Activated naive CD4-positive, alpha-beta T cell treated with anti-CD3 and anti-CD28 coated beads, Interleukin-2, amount 50 U/mL, for 16 hours (primary cell): ENCODE results near the gene TLCD3B.
A peak's percentile ranks its signal among the peaks of the same experiment; 100 is the strongest.
"Not testable (repeated sequence)": the region's sequence is repeated elsewhere in the genome, so short reads cannot be mapped to it uniquely, and the experiment has no call there.

ENCODE experiments used
- DNase-seq: peaks from one replicate; pipeline ENCODE4 v3.0.0-alpha.2; 2020

TLCD3B gene

DNA sequence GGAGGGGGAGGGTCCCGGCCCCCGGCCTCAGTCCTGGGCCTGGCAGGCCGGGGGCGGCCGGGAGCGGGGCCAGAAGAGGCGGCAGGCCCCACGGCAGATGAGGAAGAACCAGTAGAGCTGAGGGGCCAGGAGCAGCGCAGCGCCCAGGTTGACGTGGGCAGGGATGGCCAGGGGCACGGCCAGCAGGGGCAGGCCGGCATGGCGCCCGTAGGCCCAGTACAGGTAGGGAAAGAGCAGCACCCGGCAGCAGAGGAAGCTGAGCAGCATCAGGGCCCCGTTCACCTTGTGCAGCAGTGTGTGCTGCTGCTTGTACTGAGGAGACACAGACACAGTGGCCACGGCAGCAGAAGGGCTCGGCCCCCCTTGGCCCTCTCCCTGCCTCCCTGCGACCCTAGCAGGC is 5.9 kb downstream of the TLCD3B start:
- no peak for DNase-seq

DNA sequence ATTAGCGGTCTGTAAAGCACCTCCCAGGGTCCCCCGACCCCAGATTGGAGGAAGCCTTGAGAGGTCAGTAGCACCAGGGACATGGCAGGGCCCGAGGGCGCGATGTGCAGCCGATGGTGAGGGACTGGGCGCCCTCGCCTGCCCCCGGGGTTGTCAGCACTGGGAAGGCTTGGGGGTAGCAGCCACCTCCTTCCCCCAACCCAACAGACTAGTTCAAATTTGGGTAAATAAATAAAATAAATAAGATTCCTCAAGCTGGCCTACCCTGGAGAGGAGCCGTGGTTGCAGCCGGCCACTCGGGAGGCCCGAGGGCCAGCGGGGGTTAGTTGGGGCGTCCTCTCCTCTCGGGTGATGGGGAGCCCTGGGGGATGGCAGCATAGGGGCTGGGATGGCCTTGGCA is 6.6 kb downstream of the TLCD3B start:
- no peak for DNase-seq

DNA sequence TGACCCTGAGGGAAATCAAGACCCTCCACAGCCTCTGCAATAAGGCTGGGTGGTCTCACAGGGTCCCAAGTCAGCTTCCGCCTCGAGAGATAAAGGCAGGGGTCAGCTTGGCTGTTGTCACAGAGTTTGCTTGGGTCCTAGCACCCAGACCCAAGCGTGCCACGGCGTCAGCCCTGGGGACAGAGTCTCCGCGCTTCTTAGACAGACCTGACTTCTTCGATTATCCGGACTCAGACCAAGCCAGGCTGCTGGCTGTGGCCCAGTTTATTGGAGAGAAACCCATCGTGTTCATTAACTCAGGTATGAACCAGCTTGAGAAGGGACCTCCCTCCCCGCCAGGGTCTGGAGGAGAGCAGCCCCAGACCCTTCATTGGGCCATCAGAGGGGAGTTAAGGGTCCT is 7.5 kb downstream of the TLCD3B start:
- DNase-seq, result no peak

DNA sequence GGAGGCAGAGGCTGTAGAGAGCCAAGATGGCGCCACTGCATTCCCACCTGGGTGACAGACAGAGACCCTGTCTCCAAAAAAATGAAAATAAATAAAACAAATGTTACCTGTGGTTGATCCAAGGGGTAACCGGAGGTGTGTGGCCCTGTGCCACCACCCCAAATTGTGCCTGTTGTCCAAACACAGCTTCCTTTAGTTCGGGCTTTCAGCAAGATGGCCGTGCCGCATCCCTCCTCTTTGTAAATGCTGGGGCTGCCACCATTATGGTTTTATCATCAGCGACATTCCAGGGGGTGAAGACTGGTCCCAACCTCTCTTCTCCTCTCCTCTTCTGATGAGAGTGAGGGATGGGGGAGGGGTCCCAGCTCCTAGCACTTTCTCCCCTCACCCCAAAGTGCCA is 8.2 kb downstream of the TLCD3B start, which contains the start of gene C16orf92:
Gene C16orf92 (plus strand): TSS at position 312 of the 400 bp plus-strand sequence. CDS start 143 bp downstream, outside the sequence.
- no peak for DNase-seq

DNA sequence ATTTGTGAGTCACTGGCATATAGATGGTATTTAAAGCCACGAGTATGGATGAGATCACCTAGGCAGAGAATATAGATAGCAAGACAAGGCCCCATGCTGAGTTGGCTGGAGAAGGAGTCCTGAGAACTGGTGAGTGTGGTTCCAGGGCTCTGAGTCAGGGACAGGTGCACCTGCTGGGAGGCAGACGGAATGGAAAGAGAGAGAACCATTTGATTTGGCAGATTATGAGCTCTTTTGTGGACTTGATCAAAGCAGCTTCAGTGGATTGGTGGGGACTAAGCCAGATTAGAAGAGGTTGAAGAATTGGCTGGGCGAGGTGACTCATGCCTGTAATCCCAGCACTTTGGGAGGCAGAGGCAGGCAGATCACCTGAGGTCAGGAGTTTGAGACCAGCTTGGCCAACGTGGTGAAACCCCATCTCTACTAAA is 12.3 kb downstream of the TLCD3B start:
- no peak for DNase-seq

DNA sequence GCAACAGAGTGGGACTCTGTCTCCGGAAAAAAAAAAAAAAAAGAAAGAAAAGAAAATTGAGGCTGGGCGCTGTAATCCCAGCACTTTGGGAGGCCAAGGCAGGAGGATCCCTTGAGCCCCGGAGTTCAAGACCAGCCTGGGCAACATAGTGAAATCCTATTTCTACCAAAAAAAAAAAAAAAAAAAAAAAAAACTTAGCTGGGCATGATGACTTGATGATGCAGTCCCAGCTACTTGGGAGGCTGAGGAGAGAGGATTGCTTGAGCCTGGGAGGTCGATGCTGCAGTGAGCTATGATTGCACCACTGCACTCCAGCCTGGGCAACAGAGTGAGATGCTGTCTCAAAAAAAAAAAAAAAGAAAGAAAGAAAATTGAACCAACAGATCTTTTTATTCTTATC is 13.1 kb downstream of the TLCD3B start:
- not testable (repeated sequence) for DNase-seq

DNA sequence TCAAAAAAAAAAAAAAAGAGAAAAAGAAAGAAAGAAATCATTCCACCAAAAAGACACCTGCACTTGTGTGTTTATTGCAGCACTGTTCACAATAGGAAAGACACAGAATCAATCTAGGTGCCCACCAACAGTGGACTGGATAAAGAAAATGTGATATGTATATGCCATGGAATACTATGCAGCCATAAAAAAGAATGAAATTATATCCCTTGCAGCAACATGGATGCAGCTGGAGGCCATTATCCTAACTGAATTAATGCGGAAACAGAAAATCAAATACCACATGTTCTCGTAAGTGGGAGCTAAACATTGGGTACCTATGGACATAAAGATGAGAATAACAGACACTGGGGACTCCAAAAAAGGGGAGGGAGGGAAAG is 13.8 kb downstream of the TLCD3B start:
- DNase-seq, result no peak

DNA sequence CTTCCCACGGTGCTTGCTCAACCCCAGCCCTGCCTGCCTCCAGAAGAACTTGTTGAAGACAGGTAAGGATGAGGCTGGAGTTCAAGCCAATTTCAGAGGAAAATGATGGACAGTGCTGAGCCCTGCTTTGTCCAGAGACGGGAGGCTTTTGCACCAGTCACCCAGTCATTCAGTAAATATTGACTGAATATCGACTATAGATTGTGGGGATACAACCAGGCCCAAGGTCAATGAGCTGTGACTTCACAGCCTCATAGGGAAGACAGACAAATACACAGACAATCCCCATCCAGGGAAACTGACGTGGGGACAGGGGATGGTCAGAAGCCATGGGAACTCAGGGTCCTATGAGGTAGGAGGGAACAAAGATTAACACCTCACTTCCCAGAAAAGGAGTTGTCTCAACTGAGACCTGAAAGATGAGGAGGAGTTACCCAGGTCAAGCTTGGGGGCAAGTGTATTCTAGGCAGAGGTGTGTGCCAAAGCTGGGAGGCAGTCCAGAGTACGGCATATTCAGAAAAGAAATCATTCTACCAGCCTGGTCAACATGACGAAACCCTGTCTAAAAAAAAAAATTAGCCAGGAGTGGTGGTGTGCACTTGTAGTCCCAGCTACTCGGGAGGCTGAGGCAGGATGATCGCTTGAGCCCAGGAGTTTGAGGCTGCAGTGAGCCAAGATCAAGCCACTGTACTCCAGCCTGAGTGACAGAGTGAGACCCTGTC is 14.4 kb downstream of the TLCD3B start:
- no peak for DNase-seq

DNA sequence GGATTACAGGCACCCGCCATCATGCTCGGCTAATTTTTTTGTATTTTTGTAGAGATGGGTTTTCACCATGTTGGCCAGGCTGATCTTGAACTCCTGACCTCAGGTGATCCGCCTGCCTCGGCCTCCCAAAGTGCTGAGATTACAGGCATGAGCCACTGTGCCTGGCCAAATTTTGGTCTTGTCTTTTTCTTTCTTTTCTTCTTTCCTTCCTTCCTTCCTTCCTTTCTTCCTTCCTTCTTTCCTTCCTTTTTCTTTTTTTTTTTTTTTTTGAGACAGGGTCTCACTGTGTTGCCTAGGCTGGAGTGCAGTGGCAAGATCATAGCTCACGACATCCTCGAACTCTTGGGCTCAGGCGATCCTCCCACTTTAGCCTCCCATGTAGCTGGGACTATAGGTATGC is 15.6 kb downstream of the TLCD3B start:
- DNase-seq, result not testable (repeated sequence)

DNA sequence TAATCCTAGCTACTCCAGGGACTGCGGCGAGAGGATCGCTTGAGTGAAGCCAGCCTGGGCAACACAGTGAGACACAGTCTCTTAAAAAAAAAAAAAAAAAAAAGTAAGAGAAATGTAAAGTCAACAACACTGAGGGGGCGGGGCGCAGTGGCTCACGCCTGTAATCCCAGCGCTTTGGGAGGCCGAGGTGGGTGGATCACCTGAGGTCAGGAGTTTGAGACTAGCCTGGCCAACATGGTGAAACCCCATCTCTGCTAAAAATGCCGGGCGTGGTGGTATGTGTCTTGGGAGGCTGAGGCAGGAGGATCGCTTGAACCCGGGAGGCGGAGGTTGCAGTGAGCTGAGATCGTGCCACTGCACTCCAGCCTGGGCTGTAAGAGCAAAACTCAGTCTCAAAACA is 18.5 kb downstream of the TLCD3B start:
- not testable (repeated sequence) for DNase-seq

DNA sequence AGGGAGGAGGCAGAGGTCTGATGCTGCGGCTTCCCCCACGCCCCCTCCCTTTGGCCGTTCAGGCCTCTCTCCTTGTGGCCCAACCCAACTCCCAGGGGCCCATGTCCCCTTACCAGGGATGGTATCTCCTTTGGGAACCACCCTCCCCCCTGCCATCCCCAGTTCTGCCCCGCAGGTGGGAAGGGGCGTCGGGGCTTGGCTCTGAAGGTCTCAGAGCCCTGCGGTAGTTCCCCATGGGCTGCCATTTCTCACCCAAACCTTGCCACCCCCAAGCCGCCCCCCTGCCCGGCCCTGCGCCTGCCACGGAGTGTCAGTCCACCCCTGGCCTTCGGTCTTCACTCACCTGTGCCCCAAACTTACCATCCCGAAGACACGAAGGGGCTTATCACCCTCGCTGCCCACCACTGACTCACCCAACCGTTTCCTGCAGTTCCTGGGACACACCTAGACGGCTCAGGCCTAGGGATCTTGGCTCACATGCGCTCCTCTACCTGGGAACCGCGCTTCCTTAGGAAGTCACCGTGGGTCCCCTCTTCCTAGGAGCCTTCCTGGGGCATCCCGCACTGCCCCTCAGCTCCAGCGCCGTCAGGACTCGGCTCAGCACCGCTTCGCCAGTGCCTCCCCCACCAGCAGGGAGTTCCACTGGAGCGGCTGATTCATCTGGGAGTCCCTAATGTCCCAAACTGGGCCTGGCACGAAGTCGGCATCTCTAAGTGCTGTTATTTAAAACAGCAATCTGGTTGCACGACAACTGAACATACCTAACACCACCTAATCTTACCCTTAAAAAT is 19.2 kb downstream of the TLCD3B start:
- no peak for DNase-seq

DNA sequence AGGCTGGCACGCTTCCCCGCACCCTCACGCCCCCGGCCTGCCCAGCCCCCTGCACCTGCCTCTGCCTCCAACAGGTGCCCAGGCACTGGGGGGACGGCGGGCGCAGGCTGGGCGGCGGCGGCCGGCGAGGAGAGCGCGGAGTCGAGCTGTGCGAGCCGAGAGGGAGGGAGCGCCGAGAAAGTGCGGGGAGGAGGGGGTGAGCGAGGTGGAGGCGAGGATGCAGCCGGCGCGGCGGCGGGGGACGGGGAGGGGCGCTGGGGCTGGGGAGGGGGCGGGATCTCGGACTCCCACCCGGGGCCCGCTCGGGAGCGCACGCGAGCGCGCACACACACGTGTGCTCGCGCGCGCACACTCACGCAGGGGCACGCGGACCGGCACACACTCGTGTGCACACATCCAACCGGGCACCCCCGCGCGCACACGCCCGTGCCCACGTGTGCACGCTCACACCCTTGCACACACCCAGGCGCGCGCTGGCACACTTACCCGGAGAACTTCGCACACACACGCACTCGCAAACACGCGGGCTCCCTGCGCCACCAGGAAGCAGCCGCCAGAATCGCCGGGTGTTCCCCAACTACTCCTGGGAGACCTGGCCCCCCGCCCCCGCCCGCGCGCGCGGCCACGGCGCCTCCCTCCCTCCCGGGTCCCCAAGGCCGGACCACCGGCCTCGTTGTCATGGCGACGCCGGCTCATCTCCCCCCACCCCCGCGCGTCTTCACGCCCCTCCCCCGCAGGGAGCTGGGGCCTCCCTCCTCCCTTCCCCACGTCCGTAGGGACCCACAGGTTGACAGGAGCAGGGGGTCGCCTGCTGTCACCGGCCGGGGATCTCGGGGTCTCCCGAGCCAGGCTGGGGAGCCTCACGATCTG is 20.0 kb downstream of the TLCD3B start, which contains the start of gene DOC2A:
Gene DOC2A (minus strand): TSS at position 184 of the 870 bp plus-strand sequence. CDS start 805 bp downstream, outside the sequence.
- peak; percentile 58 for DNase-seq

DNA sequence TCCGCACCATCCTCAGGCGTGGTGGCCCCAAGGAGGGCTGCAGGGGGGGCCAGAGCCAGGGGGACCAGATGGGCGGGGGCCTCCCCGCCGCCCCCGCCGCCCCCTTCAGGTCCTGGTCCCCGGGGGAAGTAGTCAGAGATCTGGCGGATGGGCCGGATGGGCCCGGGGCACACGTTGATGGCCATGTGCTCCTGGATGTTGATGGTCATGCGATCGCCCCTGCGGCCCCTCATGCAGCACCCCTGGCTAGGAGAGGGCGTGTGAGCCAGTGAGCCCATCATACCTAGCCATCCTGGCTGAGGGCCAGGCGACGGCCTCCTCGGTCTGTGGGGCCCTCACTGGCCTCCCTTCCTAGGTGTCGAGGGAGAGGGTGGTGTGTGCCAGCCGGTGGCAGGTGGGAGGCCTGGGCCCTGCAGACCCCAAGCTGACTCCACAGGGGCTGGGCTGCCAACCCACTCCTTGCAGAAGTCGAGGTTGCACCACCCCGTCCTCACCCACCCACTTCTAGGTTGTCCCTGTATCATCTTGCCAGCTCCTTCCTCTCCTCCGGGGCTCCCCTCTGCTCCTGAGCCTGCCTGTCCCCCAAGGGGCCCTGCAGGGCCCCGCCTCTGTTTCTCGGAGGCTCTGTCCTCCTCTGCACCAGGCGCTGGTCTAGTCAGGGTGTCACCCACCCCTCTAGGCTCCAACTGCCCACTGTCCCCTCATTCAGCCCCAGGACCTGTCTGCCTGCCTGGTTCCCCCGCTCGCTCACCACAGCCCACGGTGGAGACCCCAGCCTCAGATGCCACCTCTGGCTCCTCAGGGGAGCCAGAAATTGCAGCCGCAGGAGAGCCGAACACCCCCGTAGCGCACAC is 20.9 kb downstream of the TLCD3B start:
- no peak for DNase-seq

DNA sequence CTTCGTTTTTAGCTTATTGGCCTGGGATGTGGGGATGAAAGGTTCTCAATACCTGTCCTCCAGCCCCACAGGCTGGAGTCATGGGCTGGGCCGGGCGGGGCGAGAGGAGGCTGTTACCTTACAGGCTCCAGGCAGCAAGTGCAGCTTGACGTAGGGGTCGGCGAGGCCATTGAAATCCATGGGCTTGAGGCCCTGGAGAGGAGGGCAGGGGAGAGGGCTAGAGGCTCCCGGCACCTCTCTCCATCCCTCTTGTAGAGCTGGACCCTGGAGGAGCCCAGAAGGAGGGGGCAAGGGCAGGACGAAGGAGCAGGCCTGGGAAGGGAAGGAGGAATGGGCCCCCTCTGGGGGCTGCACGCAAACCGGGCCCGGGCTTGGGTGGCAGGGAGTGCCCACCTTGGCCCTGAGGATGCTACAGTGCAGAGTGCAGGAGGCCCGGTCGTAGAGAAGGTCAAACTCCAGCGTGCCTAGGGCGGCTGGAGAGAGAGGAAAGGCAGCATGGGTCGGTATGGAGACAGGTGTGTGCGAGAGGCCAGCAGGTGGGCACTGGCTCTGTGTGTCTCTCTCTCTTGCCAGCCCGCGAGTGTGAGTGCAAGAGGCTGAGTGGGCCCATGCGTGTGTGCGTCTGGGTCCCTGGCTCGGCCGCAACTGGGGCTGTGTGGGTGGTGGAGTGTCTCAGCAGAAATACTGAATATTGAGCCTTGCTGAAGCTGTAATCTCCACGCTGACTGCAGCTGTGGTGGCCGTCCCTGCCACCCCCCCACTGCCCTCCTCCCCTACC is 21.8 kb downstream of the TLCD3B start:
- no peak for DNase-seq

DNA sequence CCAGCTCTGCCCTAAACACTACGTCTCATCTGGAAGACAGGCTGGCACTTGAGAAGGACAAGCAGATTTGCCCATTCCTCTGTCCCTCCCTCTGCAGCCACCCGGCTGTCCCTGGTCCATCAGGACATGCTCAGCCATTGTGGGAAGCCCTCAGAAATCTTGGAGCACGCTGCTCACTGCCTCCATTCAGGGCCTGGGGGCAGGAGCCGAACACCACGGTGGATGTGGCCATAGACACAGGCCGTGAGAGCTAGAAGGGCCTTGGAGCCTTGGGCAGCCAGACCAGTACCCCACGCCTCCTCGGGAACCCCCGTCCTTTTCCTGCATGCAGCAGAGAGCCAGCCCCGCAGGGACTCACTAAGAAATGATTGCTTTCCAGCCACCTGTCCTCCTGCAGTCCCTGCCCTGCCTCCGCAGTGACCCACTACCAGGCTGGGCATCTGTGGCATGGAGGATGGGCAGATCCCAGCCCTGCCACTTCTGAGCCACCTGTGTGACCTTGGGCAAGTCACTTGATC is 23.6 kb downstream of the TLCD3B start:
- no peak for DNase-seq

DNA sequence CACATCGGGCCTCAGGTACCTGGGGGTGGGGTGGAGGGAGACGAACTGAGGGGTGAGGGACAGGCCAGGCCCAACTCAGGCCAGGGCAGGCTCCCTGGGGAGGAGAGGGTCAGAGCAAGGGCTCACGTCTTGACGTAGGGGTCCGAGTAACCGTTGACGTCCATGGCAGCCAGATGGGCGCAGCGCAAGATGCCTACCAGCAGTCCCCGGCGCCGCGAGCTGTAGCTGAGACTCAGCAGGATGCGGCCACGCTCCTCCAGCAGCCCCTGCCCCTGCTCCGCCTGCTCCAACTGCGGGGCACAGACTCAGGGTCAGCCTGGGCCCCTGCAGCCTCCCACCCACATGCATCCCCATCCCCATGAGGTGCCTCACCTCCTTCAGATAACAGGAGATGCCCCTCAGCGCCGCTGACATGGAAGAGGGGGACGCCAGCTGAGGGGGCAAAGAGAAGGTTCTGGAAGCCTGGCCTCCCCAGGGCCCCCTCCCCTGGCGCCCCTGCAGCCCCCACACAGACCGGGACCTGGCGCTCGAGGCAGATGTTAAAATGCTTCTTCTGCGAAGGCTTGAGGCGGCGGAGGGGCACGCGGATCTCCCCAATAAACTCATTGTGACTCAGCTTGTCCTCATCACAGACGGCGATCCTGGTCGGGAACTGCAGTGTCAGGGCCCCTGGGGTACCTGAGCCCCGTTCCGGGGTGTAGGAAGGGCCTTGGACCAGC is 24.3 kb downstream of the TLCD3B start:
- DNase-seq, result no peak

DNA sequence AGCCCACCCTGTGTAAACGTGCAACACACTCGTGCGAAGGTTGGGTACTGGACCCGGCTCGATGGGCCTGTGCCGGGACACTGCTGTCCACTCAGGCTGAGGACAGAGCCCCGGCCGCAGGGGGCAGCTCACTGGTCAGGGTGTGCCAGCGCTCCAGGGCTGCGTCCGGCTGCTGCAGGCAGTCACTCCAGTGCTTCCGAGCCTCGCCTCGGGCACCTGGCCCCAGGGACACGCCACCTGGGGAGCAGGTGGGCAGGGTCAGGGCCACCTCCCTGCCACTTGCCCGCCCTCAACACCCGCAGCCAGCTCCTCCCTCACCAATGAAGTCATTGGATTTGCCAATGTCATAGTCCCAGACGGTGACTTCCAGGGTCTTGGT is 25.0 kb downstream of the TLCD3B start:
- no peak for DNase-seq

DNA sequence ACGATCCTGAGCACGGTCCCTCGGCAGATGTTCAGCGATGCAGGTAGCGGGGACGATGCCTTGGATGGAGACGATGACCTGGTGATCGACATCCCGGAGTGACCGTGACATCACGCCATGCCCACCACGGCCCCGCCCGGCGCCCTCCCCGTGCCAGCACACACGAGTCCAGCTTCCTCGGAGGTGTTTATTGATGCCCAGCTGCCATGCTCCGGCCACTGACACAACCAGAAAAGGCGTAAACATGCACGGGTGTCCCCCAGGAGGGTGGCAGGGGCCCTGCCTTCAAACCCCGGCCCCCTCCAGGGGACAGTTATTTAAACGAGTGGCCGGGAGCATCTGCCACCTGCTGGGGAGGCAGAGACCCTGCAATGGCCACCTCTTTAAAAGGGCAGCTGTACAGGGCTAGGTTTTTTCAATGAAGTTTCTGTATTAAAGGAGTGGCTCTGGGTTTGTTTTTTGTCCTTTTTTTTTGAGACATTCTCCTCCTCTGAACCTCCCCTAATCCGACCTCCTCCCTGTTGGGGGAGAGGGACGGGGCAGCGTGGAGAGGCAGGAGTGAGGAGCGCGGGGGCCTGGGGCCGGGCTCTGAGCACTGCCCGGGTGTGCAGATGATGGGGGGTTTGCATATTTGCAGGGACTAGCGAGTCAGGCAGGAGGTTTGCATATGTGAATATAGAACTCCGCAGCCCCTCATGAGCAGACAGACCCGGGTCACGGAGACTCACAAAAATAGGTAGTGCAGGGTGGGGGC is 25.6 kb downstream of the TLCD3B start:
- DNase-seq, result peak; percentile 45

DNA sequence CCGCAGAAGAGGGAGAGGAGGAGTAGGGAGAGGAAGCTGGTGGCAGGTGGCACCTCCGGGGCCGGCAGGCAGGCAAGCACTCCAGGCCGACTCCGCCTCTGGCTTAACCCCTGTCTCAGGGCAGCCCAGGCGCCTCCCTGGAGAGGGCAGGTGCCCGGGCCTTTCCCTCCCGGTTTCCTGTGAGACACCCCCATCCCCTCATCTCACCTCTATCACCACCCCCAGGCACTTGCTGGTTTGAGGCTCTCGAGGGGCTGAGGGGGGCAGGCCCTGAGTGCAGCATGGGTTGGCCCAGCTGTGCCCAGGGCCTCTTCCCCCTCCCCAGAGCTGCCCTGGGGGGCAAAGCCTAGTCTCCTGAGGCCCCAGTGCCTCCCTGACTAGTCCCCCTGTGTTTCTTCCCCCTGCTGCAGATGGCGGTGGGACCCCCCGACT is 26.2 kb downstream of the TLCD3B start:
- DNase-seq, result no peak

DNA sequence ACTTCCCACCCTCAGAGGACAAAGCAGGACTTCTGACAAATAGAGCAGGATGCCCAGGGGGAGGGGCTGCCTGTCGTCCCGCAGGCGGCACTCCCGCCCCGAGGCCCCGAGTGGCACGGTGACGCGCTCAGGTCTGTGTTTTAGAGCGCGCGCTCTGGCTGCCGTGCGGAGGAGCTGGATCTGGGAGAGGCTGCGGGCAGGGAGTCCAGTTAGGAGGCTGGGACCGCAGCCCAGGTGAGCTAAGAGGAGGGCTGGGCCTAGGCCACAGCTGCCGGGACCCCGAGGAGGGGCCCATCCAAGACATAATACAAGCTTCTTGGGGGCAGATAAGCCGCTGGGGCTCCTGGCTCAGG is 26.7 kb downstream of the TLCD3B start:
- no peak for DNase-seq
